Embryonic facial prominence (tissue), 1 donor: ENCODE data around the gene IRS2.
"Not testable (repeated sequence)": the region's sequence is repeated elsewhere in the genome, so short reads cannot be mapped to it uniquely, and the experiment has no call there.

Experiments used
- DNase-seq: peaks from one replicate; pipeline ENCODE4 v3.0.0-alpha.2; 2016; ENCODE audit errors: extremely low spot score

Gene IRS2

DNA sequence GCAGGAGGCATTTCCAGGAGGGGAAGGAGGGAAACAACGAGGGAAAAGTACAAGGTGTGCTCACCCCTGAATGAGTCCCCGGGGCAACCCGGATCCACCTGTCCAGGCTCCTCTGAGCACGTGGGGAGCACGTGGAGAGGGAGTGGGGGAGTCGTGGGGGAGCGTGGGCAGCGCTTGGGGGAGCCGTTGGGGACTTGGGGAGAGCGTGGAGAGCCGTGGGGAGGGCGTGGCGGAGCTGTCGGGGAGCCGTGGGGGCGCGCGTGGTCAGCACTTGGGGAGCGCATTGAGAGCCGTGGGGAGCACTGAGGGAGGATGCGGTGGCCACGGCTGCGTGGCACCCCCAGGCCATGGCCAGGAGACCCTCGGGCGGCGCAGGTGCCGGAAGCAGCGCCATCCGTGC lies 52.8 kb downstream of the IRS2 start:
- no peak for DNase-seq

DNA sequence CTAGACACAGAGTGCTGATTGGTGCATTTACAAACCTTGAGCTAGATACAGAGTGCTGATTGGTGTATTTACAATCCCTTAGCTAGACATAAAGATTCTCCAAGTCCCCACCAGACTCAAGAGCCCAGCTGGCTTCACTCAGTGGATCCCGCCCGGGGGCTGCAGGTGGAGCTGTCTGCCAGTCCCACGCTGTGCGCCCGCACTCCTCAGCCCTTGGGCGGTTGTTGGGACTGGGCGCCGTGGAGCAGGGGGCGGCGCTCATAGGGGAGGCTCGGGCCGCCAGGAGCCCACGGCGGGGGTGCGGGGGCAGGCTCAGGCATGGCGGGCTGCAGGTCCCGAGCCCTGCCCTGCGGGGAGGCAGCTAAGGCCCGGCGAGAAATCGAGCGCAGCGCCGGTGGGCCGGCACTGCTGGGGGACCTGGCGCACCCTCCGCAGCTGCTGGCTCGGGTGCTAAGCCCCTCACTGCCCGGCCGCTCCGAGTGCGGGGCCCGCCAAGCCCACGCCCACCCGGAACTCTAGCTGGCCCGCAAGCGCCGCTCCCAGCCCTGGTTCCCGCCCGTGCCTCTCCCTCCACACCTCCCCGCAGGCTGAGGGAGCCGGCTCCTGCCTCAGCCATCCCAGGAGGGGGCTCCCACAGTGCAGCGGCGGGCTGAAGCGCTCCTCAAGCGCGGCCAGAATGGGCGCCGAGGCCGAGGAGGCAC lies 53.8 kb downstream of the IRS2 start:
- DNase-seq: not testable (repeated sequence)

DNA sequence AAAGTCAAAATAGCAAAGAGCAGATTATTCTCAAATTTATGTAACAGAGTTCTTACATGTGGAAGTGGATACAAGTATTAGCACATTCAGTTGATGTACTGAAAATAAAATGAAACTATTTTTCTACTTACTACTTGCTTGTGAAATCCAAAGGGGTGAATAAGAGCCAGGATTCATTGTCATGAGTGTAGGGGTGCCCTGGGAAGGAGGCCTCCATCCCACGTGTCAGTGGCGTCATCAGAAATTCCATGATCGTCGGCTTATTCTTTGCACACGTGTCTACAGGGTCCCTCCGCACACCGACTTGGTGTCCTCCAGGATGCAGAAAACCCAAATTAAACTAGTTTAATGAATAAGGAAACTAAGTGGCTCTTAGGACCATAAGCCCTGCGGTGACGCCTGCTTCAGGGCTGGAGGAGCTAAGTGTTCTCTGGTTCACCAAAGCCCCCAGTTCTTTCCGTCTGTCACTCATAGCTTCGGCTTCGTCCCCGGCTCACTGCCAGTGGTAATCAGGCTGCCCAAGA lies 55.5 kb downstream of the IRS2 start:
- no peak for DNase-seq

DNA sequence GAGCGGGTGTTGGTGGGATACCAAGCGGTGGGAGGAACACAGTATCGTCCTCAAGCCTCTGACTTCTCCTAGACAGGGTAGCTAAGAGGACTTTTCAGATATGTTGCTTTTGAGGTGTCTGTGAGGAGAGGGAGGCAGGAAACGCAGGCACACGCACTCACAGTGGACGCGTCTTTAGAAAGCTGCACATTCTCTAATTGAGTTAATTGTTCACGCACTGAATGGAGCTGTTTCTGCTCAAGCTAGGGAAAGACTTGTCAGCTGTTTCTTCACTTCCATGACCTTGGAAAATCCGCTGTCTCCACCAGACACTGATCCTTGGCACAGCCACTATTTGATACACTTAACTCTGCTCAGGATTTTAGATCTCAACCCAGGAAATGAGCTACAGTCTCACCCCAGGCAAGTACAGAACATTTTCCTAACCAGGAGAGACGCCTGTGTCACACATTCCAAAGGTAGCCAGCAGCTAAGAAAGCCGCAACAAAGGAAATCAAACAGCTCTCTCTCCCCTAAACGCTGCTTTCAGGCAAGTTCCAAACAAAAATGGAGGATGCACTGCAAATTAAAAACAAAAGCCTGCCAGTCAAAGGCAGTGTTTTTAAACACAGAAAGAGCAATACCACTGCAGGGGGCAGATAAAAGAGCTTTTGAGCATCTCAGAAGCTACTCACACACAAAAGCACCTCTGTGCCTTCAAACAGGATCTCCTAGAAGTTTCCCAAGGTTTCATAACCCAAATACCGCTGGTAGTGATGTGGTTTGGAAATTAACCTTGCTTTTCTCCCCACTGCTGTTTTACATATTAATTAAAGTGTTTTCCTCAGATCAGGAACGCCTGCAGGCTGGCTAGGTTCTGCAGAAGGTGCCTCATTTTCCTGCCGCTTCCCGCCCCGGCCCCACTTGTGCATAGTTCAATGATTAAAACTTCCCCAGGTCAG lies 57.3 kb downstream of the IRS2 start:
- DNase-seq: no peak

DNA sequence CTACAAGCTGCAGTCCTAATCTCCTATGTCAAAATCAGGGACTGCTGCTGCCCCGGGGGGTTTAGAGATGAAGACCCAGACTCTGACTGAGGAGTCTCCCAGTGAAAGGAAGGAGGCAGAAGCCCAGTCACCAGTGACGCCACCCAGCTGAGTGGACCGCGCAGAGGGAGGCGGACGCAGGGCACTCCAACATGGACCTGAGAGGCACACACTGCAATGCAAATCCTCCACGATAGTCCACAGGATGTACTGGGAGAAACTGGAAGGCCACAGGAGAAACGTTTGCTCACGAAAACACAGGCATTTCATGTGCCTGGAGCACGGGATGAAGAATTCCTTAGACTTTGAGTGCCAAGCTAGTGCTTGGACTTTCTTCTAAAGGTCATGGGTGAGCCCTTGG lies 58.3 kb downstream of the IRS2 start:
- DNase-seq: no peak

DNA sequence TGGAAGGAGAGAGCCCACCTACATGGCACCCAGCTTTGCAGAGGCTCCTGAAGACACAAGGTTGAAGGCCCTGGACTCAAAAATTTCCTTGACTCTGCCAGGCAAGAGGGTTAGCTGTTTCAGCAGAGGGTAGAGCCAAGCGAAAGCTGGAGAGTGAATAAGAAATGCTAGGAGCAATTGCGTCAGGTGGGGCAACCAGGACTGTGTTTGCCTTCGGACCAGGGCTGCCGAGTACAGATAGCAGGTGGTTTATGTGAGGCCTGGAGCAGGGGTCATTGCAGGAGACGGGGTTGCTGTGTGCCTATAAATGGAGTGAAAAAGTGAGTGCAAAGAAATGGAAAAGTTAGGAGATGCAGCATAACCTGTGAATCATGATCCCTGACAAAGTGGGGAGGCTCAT lies 59.1 kb downstream of the IRS2 start:
- DNase-seq: no peak

DNA sequence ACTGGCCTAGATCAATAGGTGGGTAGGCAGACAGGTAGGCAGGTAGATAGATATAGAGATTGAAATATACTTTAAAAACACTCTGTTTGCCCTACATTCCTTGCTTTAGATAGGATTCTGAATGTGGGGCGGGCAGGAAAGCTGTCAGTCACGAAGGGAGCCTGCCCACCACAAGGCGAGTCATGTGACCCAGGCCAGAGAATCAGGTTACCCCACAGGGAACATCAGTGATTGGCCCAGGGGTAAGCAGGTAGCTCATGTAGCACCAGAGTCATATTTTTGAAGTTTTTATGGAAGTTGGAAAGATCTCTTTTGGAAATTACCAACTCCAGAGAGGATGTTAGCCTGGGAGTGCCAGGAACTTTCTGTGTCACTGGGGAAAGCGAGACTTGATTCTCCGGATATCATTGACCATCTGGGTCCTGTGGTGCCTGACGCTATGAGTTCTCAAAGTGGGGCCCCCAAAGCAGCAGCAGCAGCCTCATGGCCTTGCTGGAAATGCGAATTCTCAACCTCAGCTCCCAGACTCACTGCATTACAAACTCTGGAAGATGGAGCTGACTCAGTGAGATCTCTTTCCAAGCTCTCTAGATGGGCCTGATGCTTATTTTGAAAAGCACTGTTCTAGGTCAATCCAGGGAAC lies 60.3 kb downstream of the IRS2 start:
- DNase-seq: no peak

DNA sequence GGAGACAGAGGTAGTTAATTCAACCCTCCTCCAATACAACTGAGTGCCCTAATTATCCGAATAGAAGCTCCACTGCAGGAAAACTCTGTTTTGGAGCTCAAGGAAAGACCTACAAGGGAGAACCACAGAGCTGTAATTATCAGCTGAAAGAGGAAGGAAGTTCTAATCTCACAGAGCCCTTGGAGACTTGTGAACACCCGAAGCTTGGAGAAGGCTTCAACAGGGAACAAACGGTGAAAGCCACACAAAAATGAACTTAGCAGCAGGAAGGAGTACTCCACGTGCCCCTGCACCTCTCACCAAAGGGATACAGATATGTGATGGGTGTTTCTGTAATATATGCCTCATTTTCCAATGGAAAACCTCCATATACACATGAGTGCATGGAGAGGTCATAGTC lies 61.1 kb downstream of the IRS2 start:
- no peak for DNase-seq

DNA sequence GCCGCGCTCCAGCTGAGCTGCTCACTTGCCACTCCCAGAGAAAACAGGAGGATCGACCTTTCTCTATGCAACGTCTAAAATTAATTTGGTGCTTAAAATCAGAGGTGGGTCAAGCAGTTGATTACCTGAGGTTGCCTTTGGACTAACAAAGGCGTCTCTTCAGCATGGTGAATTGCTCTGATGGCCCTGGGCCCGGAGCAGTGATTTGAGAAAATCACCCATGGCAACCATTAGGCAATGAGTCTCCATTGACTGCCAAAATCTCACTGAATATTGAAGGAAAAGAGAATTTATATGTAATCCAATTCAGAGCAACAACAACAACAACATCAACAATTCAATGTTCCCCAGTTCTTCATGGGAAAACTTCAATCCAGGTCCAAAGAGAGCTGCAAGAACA lies 61.8 kb downstream of the IRS2 start:
- no peak for DNase-seq

DNA sequence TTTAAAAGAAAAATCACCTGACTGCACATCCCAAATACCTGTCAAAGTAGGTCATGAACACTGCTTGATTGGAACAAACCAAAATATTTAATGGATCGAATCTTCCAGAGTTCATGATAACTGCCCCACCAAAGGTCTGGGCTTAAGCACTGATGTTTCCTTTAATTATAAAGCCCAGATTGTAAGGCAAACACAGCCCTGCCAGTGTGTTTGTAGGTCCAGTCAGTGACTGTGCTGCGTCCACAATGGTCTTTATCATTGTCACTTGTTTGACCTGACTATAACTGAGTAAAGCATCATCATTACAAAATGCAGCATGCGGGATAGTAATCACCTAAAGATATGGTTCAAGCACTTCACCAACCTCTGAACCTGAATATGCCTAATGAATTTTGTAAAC lies 63.3 kb downstream of the IRS2 start:
- no peak for DNase-seq

DNA sequence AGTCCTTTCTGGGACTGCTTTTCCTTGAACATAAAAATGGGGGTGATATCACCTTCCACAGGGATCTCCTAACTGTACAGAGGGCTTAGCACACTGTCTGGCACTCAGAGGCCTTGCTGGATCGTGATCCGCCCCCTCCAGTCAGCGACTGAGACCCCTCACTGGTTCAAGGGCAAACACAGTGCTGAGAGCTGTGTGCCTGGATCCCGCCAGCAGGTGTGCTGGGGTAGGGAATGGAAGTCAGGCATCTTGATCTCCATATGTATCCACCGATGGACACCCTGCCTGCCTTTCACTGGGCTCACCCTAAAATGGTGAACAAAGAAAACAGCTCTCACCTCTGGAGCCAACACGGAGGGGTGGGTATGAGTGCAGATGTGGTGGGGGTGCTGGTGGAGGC lies 64.3 kb downstream of the IRS2 start:
- DNase-seq: no peak

DNA sequence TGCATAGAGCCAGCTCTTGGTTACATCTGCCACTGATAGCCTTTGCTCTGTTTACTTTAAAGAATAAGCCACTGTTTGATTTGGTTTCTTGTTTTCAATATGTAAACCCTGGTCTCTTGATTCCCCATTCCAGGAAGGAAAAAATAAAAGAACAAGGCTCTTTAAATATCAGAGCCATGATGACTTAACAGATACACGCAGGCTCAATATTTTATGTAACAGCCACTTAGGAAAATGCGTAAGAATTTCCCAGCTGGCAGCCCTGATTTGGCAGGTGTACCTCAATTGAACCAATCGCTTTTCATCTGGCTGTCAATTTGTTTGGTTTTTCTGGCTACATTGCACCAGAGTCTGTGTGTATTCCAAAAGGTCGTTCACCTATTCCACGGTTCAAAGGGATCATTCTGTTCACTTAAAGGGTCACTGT lies 65.6 kb downstream of the IRS2 start:
- no peak for DNase-seq

DNA sequence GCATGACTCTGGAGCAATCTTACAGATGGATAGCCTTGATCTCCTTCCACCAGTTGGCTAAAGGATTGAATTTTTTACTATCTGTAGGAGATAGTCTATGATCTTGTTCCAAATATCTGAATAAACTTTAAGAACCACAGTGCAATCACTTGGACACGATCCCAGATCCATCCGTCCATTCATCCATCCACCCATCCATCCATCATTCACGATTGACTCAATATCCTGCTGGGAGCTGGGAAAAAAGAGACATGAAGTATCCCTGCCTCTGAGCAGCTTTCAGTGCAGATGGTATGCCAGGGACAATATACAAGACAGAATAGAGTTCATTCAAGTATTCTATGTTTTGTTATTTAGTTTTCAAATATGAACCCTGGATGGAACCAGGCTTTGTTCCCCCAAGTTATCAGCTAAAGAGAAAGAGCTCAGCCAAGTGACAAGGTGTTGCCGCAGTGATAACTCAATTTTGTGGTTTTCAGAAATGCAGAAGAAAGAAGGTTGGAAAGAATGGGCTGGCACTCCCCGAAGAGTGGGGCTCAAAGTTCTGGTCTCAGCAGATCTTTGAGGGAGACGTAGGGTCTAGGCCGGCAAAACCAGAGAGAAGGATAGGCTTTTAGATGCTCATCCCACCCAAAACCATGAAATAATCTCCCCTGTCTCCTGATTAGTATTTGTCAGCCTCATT lies 66.3 kb downstream of the IRS2 start:
- DNase-seq: no peak

DNA sequence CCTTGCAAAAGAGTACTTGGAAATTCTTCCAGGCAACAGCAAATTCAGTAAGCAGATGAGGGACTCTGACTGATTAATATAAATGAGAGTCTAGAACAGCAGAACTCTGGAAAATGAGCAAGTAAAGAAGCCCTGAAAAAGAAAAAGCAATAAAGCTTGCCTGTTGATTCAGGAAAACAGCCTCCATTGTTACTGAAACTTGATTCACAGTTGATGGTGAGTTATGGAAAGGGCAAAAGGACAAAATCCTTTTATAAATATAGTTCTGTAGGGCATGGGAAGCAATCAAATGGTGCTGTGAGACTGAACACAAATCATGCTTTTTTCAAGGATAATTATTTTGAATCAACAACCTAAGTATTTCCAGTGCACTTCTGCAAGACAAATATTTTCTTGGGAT lies 67.7 kb downstream of the IRS2 start:
- no peak for DNase-seq

DNA sequence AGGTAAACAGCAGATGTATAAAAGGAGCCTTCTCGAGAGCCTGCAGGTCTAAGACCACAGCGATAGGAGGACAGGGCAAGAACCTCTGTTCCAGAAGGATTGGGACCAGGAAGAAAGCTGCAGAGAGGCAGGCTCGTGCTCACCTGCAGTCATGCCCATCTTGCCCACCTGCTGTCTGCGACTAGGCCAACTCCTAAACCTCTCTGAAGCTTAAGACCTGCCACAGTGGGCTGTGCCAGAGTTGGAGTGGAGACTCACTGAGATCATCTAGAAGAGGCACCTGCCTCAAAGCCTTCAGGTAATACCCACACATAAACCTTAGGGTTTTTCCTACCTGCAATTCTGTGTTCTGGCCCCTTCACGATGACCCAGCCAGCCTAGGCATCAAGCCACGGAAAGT lies 68.7 kb downstream of the IRS2 start:
- DNase-seq: no peak

DNA sequence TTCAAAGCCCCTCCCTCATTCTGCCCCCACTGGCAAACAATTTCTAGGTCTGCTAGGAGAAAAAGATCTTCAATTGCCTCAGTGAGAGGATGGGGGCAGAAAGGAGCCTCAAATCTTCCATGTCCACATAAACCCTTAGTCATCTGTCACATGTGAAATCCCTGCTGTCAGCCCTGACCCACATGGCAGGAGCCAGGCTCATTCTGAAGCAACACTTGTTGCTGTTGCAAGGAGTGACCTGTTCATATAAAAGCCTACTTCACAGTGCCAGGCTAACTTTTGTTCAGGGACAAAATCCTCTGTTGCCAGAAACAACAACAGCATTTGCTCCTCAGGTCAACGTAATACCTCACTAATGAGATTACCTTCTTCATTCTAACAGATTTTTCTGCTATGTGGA lies 70.5 kb downstream of the IRS2 start:
- no peak for DNase-seq

DNA sequence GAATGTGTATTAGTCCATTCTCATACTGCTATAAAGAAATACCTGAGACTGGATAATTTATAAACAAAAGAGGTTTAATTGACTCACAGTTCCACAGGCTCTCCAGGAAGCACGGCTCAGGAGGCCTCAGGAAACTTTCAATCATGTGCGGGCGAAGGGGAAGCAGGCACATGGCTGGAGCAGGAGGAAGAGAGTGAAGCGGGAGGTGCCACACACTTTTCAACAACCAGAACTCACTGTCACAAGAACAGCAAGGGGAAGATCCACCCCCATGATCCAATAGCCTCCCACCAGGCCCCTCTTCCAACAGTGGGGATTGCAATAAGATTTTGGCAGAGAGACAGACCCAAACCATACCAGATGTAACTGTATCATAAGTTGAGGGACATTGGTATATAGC lies 72.7 kb downstream of the IRS2 start:
- no peak for DNase-seq

DNA sequence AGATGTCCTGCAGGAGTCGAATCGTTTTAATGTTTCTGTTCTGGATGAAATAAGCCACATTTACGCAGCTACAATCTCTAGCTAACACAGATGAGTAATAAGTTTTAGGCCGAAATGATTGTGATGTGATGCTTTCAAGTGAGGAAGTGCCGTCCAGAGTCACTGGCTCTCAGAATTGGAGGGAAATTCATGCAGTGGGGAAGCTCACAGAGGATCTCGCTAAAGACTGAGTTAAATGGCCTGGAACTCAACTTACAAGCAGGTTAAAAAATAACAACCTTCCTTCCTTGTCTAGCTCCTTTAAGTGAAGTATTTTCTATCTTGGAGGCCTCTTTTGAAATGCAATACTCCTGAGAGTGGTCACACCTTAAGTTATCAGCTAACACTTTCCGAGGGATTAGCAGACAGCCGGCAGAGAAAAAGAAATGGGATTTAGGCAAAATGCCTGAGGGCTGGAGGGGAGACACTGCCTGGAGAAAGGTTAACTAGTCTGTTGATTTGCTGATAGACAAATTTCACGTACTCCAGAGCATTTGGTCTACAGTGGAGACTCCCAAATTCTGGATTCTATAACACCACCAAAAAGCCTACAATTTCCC lies 74.2 kb downstream of the IRS2 start:
- DNase-seq: no peak

DNA sequence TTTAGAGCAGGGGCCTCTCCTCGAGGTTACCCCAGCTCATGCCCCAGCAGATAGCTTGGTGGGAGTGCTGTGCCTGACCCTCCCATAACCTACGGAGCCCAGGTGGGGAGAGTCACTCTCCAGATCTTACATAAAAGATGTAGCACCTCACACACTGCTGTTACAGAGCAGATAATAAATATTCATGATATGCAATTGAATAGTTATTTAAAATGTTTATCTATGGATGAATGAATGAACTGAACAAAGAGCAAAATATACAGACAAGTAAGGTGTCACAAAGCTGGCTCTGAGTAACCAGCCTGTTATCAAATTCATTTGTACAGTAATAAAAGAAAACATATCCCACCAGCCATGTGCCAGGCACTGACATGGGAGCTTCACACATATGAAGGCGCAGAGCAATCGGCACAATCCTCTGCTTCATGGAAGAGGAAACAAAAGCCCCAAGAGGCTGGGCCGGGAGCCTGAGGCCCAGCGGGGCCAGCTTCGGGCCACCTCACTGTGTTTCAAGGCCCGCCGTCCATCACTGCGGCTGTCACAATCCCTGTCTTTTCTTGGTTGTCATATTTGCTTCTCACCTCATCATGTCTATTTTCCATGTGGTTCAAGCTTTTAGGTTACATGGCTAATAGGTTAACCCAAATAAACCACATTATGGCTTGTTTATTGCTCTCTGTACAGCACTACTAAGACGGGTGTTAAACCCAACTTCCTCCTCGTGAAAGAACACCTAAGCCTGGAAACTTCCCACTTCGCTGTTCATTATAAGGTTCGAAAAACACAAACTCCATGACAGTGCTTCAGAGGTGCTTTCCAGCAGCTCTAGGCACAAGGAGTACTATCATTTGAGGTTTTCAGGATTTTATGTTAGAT lies 78.4 kb downstream of the IRS2 start:
- DNase-seq: no peak

DNA sequence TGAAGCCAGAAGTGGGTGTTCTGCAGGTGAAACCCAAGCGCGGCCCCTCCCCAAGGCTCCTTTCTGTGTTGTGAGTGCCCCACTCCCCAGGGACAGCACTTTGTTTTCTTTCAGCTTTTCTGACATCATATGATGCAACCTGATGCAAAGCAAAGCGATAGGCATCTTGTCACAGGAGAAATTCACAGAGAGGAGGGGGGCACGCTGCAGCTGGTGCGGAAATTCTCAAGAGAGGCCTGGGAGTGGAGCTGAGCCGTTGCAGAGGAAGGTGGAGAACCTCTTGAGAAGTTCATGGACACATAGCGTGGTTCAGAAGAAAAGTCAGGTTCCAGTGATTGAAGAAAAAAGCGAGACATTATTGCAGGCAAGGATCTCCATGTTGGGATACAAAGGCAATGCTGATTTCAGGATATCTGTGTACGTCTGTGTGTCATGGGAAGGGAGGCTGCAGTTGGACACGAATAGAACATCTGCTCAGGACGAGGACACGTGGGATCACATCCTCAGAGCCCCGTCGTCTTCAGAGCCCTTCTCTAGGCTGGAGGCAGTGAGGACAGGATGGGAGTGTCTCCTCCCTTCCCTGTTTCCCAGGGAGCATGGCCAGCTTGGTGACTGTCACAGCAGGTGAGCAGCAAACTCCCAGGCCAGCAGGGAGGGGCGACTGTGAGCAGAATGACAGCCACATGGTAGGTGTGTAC lies 79.2 kb downstream of the IRS2 start:
- DNase-seq: no peak
